Memory B cell (primary cell): Measurements from ENCODE around the gene PET100.

Experiments
- ATAC-seq: fragments of 150-1000 bp; cut with Tn5 transposase; 2 replicates; pipeline ENCODE4 v1.10.0; 2021; ENCODE audit warnings: low read depth, mild to moderate bottlenecking, moderate library complexity
- DNase-seq, 2 donors: peaks; one replicate each; pipeline ENCODE4 v3.0.0; 2022; ENCODE audit warnings: low spot score in 2 of 2
- H3K27ac Mint-ChIP-seq: one replicate; pipeline ENCODE4 v1.8.0; 2022; ENCODE audit warnings: mild to moderate bottlenecking, moderate library complexity, mixed read lengths
- H3K27me3 Mint-ChIP-seq: one replicate; pipeline ENCODE4 v1.8.0; 2022; ENCODE audit warnings: mixed read lengths
- H3K36me3 Mint-ChIP-seq: one replicate; pipeline ENCODE4 v1.8.0; 2022; ENCODE audit warnings: mild to moderate bottlenecking, mixed read lengths
- H3K4me1 Mint-ChIP-seq: one replicate; pipeline ENCODE4 v1.8.0; 2022; ENCODE audit warnings: mixed read lengths
- H3K4me3 Mint-ChIP-seq: one replicate; pipeline ENCODE4 v1.8.0; 2022; ENCODE audit warnings: mild to moderate bottlenecking, moderate library complexity, mixed read lengths
- H3K9me3 Mint-ChIP-seq: one replicate; pipeline ENCODE4 v1.8.0; 2022; ENCODE audit warnings: mixed read lengths

PET100 gene

DNA sequence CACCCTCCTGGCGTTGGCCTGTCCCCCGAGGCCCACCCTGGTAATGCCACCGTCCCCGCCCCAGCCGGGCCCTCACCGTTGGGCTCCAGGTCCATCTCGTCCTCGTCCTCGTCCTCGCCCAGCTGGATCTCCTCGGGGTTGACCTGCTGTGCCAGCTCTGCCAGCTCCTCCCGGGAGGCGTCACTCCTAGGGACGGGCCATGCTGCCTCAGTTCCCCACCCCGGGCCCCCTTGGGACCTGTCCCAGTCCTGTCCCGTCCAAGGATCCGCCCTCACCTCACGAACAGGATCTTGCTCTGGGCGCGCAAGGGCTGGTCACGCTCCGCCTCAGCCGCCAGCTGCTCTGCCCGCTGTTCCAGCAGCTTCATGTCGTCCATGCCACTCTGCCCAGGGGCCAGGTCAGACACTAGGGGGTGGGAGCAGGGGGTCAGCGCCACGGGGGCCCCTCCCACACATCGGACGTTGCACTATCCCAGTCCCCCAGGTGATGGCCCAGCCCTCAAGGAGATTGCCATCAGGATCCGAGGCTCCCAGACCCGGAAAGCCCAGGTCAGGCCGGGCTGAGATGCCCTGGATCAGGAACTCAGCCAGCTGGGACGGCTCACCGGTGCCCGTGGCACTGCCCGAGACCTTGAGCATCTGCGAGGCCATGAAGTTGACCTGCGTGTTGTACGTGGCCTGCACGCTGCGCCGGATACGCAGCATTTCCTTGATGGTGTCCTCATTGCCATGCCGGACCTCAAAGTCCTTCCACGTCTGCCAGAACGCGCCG lies 9.7 kb upstream of the PET100 start:
- no peaks in the 10 kb centered on the region for H3K27me3 Mint-ChIP-seq
- DNase-seq (no peak), ATAC-seq (no peak)
- peaks cover 3% of the 10 kb centered on the region for H3K4me1 Mint-ChIP-seq
- no peak overlapping the region for H3K27ac Mint-ChIP-seq
- H3K36me3 Mint-ChIP-seq, result peaks cover 30% of the 10 kb centered on the region
- H3K4me3 Mint-ChIP-seq, result no peak overlapping the region
- H3K9me3 Mint-ChIP-seq, result no peaks in the 10 kb centered on the region

DNA sequence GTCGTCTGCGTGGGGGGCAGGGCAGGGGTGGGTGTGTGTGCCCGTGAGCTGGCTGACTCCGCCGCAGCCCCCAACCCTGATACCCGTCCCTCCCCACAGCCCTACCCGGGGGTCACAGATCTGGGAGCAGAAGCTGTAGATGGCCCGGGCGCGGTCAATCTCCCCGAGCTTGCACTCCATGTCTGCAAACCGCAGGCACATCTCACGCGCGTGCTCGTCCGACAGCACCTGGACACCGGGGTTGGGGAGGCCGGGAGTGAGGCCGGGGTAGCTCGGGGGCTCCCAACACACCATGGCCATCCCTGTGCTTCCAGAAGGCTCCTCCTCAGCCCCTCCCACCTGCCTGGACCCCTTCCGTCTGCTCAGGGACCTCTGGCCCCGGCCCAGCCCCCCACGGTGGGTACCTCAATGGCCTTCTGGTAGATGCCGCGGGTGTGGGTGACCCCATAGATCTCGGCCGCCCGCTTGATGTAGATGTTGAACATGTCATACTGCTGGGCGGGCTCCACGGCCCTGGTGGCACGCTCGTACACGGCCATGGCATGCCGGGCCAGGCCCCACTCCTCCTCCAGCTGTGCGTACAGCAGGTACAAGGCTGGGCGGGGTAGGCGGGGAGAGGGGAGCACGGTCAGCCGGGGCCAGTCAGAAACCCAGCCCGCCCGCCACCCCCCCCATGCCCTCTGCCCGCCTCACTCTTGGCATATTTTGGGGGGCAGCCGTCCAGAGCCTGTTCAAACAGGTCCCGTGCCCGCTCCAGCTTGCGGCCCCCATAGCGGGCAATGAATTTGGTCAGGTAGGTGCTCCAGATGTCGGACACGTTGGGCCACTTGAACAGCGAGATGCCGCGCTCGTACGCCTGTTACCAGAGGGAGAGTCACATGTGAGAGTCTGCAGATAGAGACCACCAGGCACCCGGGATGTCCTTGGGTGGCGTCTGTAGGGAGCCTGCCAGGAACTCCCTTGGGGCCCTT lies 8.9 kb upstream of the PET100 start:
- Mint-ChIP-seq H3K36me3 (peaks cover 33% of the 10 kb centered on the region), H3K4me3 (no peak overlapping the region), H3K27me3 (no peaks in the 10 kb centered on the region), H3K27ac (no peak overlapping the region), H3K4me1 (peaks cover 5% of the 10 kb centered on the region), H3K9me3 (no peaks in the 10 kb centered on the region)
- no peak for ATAC-seq
- DNase-seq, result no peak

DNA sequence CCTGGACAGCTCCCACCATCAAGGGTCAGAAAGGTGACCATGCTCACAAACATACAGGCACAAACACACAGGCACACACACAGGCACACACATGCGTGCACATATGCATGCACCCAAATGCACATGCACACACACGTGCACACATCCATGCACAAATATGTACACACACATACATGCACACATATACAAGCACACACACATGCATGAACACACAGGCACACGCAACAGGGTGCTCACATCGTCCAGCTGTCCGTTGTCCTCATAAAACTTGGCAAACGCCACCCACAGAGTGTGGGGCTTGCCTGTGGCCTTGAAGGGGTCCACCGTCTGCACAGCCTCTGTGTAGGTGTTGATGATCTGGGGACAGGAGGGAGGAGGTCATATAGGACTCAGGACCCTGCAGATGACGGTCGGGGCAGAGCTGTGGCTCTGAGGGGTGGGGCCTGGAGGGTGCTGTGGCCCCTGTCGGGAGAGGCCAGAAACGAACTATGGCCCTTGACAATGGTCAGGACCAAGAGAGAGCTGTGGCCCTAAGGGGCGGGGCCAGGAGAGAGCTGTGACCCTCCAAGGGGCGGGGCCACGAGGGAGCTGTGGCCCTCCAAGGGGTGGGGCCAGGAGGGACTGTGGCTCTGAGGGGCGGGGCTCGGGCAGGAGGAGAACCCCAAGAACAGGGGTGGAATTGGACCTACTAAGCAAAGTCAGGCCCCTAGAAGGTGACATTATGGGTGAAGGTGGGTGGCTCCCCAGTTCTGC lies 6.5 kb upstream of the PET100 start:
- DNase-seq (no peak), ATAC-seq (peak; percentile 32)
- Mint-ChIP-seq H3K9me3 (no peaks in the 10 kb centered on the region), H3K27me3 (no peaks in the 10 kb centered on the region), H3K27ac (no peak overlapping the region), H3K36me3 (peaks cover 33% of the 10 kb centered on the region), H3K4me1 (peaks cover 10% of the 10 kb centered on the region), H3K4me3 (no peak overlapping the region)

DNA sequence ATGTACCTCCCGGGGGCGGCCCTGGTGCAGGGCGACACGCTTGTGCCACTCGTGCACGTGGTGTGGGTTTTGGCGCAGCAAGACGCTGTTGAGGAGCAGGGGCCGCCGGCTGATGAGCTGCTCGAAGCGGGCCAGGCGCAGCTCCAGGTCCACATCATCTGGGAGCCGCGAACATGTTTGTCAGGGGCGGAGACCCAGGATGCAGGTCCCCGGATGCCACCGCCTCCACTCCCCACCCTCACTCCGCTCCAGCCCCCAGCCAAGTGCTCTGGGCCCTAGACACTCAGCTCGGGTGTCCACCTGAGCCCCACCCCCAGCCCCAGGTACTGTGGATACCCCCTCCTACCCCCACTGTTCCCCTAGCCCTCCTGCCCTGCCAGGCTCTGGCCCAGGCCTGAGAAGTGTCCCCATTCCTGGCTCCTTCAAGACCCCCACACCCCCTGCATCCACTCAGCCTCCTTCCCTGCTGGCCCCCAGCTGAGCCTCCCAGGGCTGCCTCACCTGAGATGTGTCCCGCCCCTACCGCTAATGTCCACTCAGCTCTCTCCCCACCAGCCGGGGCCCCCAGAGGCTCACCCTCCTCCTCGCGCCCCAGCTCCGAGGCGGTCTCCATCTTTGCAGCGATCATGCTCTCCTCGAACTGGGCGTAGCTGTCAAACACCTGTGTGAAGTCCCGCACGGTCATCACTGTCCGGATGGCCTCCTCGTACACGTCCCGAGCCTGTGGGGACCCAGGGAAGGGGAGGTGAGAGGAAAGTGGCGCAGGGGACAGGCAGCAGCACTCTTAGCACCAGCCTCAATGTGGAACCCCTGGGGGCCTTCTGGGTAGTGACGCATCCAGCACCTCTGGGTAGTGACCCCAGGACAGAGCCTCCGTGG lies 5.6 kb upstream of the PET100 start:
- Mint-ChIP-seq H3K27me3 (no peaks in the 10 kb centered on the region), H3K4me1 (peaks cover 17% of the 10 kb centered on the region), H3K4me3 (no peak overlapping the region), H3K27ac (no peak overlapping the region), H3K9me3 (no peaks in the 10 kb centered on the region), H3K36me3 (peaks cover 24% of the 10 kb centered on the region)
- no peak for DNase-seq
- no peak for ATAC-seq

DNA sequence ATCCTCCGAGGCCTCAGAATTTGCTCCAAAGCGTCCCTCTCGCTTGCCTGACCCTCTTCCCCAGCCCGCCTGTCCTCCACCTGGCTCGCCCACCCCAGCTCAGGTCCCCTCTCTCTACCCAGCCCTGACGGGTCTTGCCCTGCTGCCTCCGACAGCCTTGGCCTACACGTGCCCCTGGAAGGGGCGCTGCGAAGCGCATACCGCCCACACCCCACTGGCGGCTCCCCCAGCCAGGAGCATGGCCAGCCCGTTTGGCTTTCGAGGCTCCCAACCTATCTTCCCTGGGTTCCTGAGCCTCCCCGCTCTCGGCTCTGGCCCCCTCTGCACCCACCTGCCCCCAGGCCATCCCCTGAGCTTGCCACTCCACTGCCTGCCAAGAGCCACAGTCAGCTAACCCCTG lies 4.8 kb upstream of the PET100 start:
- ATAC-seq (no peak), DNase-seq (no peak)
- H3K9me3 Mint-ChIP-seq, result no peaks in the 10 kb centered on the region
- H3K27ac Mint-ChIP-seq, result no peak overlapping the region
- H3K27me3 Mint-ChIP-seq, result no peaks in the 10 kb centered on the region
- H3K4me3 Mint-ChIP-seq, result no peak overlapping the region
- peaks cover 24% of the 10 kb centered on the region for H3K4me1 Mint-ChIP-seq
- H3K36me3 Mint-ChIP-seq, result peaks cover 25% of the 10 kb centered on the region

DNA sequence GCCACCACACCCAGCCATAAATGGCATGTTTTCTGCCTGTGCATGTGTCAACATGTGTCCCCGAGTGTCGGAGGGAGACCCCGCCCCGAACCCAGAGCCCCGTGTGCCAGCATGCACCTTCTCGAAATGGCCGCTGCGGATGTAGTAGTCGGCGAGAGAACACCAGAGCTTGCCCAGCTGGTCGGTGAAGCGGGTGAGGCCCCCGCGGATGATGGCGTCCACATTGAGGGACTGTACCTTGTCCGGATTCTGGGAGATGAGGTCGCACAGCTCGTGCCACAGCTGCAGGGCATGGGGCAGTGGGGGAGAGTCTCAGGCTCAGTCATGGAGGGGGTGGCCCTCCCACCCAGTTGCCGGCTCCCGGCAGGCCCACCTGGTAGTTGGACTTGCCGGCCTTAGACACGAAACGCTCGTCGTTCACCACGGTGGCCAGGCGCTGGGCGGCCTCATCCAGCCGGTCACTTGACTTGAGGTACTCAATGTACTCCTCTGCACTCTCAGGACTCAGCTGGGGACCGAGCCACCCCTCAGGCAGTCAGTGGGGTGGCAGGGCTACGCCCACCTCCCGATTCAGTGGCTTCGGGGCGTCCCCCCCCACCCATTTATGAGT lies 3.7 kb upstream of the PET100 start:
- DNase-seq (no peak), ATAC-seq (no peak)
- Mint-ChIP-seq H3K27me3 (no peaks in the 10 kb centered on the region), H3K36me3 (peaks cover 23% of the 10 kb centered on the region), H3K9me3 (no peaks in the 10 kb centered on the region), H3K27ac (no peak overlapping the region), H3K4me1 (peaks cover 27% of the 10 kb centered on the region), H3K4me3 (no peak overlapping the region)

DNA sequence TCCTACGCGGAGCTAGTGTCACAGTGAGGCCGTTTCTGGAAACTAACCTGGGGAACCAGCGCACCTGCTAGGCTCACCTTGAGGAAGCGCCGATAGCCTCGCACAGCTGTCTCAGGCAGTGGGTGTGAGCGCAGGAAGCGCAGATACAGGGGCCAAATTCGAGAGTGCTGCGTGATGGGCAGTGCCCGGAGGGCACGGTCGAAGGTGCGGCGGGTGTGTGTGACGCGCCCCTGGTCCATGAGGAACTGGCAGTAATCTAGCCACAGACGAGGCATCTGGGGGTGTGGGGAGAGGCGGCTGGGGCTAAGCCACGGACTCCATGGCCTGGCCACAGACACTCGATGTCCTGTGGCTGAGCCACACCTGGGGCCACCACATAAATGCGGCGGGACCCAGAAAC lies 2.4 kb upstream of the PET100 start:
- Mint-ChIP-seq H3K36me3 (peaks cover 21% of the 10 kb centered on the region), H3K4me3 (no peak overlapping the region), H3K4me1 (peaks cover 27% of the 10 kb centered on the region)

DNA sequence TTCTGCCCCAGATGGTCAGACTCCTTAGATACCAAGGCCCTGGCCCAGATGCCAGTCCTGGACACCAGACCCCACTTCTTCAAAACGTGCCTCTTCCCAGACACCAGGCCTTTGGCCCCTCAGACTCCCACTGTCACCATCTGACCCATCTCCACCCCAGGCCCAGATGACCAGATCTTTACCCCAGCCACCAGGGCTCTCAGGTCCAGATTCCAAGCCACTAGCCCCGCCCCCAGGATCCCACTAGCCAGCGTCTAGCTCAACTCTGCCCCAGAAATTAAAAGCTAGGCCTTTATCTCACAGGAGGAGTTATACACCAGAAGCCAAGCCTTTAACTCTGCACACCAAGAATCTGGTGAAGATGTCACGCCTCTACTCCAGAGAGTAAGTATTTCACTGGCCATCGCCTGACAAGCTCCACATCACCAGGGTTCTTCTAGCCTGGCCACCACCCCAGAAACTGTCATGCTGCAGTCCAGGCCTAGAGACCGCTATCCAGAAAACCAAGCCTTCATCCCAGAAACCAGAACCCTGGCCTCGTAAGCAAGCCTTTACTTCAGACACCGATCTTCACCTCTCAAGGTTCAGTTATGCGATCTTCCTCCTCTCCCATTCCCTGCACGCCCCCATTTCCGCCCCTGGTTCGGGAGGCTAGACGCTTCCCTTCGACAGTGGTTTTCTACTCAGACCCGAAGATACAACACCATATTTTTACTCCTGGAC lies 843 bp upstream of the PET100 start:
- no peaks in the 10 kb centered on the region for H3K9me3 Mint-ChIP-seq
- peak overlapping the region; percentile 96 for H3K4me3 Mint-ChIP-seq
- no peak for DNase-seq
- ATAC-seq, result no peak
- H3K36me3 Mint-ChIP-seq, result peaks cover 19% of the 10 kb centered on the region
- peak overlapping the region; percentile 98 for H3K27ac Mint-ChIP-seq
- H3K27me3 Mint-ChIP-seq, result no peaks in the 10 kb centered on the region
- peaks cover 25% of the 10 kb centered on the region for H3K4me1 Mint-ChIP-seq

More for the DNA sequence above, 2.4 kb upstream of the PET100 start:
- no peaks in the 10 kb centered on the region for H3K9me3 Mint-ChIP-seq
- peak overlapping the region; percentile 6 for H3K27ac Mint-ChIP-seq
- H3K27me3 Mint-ChIP-seq, result no peaks in the 10 kb centered on the region
- DNase-seq (no peak), ATAC-seq (no peak)

DNA sequence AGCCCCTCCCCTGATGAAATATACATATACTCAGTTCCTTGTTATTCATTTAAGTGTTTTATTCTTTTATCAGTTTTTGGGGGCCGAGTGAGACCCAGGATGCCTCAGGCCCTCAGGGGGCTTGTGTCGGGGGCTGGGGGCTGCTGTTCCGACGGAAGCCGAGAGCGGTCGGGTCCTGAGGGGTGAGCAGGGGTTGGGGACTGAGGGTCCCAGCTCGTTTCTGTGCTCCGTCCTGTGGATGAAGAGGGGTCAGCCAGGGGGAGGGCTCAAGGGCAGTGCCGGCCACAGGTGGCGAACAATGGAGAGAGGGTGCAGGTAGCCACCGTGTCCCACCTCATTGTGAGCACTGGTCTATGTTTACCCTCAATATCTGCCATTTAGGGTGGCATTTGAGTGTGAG lies 2.0 kb downstream of the PET100 start:
- H3K4me3 Mint-ChIP-seq, result no peak overlapping the region

DNA sequence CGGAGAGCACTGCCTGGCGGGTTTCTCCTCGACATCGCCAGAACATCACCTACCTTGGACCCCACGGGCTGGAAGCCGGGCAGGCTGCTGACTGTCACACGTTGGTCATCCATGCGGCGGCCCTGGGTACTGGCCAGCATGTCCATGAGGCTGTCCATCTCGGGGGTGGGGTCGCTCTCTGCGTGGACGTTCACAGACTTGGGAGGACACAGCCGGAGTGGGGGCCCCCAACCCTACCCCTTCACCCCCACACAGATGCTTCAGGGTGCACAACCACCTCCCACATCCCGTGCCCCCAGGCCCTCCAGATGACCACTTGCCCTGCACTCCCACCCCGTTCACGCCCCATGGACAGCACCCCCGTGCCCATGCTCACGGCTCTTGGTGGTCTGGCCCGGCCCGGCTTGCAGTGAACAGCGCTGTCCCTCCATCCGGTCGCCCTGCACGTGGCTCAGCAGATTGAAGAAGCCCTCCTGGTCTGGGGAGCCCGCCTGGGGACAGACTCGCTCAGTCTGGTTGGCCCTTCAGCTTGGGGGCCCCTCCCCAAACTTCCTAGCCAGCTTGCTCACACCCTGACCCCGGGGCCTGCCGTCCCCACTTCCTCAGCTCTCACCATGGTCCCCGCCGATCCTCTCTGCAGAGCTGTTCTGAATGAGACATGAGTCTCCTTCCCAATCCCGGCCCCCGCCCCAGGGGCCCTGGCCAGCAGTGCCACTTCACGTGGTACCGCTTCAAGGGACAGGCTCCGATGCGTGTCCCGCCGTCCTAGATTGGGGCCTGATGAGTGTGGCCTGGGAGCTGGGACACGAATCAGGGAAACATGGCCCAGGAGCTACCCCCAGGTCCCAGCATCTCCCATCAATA lies 3.0 kb downstream of the PET100 start:
- H3K4me1 Mint-ChIP-seq, result peaks cover 30% of the 10 kb centered on the region
- peaks cover 12% of the 10 kb centered on the region for H3K36me3 Mint-ChIP-seq
- no peaks in the 10 kb centered on the region for H3K9me3 Mint-ChIP-seq
- DNase-seq, result no peak
- no peak overlapping the region for H3K27ac Mint-ChIP-seq
- H3K27me3 Mint-ChIP-seq, result no peaks in the 10 kb centered on the region
- ATAC-seq, result no peak
- H3K4me3 Mint-ChIP-seq, result no peak overlapping the region

More for the DNA sequence above, 2.0 kb downstream of the PET100 start:
- Mint-ChIP-seq H3K27ac (no peak overlapping the region), H3K27me3 (no peaks in the 10 kb centered on the region), H3K9me3 (no peaks in the 10 kb centered on the region), H3K36me3 (peaks cover 15% of the 10 kb centered on the region), H3K4me1 (peaks cover 31% of the 10 kb centered on the region)
- DNase-seq (no peak), ATAC-seq (no peak)

DNA sequence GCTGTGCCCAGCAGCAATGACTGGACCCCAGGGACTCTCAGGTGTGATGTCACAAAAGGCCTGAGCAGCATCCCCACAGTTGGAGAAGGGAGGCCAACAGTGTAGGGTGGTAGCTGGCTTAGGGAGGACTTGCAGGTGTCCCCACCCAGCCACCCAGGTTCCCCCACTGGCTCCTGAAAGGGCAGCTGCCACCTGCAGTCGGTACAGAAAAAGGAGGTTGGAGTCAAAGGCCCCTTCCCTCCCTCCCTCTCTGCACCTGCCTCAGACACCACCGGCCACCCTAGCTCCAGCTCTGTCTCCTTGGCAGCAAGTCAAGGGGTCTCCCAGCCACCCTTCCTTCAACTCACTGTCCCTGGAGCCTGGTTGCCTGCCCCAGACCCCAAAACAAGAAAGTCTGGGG lies 4.1 kb downstream of the PET100 start, which contains the start of gene PCP2:
PCP2 (minus strand) TSS at position 22 of the 400 bp plus-strand sequence. CDS start 262 bp downstream, outside the sequence.
- Mint-ChIP-seq H3K9me3 (no peaks in the 10 kb centered on the region), H3K27ac (no peak within 1 kb of the TSS), H3K4me1 (peaks cover 25% of the 10 kb centered on the region), H3K4me3 (no peak within 1 kb of the TSS), H3K27me3 (no peaks in the 10 kb centered on the region), H3K36me3 (peaks cover 12% of the 10 kb centered on the region)
- ATAC-seq, result no peak
- DNase-seq, result no peak
